T-helper 1 cell (primary cell): ENCODE results near the gene DRC3.

ENCODE experiments used
- DNase-seq, 5 donors: peaks; one replicate each; pipeline ENCODE4 v3.0.0-alpha.2; 2012 to 2020

Gene DRC3

DNA sequence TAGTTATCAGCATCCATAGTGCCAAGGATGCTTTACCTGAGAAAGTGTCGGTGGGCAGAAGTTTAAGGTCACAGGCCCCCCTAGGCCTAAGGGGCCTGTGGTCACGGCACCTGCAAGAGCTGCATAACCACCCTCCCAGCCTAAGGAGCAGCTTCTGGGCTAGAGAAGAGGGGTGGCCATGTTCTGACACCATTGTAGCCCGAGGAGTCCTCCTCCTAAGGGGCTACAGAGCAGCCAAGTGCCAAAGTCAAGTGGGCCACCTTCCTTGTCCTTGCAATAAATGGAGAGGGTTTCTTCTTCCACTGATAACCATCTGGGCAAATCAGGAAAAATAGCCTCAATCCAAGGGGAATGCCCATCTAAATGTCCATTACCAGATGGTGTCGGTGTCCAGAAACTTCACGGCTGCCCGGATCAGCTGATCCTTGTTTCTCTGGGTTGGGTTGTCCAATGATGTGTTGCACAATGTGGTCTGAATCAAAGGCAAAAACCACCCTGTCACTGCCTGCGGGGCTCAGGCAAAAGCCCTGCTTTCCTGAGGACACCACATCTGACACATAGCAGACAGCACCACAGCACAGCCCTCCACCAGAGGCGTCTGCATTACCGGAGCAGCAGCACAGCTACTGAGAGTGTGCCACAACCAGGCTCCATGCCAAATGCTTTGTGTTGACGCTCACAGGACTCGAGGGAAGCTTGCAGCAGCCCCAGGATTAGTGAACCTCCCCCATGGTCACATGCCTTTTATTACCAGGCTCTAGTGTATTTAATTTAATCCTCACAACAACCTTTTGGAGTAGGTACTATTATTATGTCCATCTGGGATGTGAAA, 53.5 kb downstream of the DRC3 start:
- DNase-seq: peak in 1 of 5 donors; percentile 21

DNA sequence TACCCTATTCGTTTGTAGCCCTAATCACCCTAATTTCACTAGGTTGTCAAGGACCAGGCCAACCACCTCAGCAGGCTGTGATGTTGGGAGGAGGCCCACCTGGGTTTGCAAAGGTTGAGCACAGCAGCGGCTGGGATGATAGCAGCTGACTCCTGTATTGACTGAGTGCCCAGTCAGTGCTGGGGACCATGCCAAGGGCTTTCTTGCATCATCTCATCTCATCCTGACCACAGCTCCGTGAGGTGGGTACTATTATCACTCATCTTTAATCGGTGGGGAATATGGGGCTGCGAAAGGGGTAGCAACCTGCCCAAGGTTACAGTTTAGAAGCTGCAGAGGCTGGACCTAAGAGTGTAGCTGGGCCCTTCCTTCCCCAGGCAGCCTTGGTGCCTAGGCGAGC, 54.6 kb downstream of the DRC3 start:
- DNase-seq: no peak

GRCh38 chr17:18028114-18028951, 55.7 kb downstream of the DRC3 start:
- no peak for DNase-seq

GRCh38 chr17:18028952-18029540, 56.4 kb downstream of the DRC3 start:
- no peak for DNase-seq

DNA sequence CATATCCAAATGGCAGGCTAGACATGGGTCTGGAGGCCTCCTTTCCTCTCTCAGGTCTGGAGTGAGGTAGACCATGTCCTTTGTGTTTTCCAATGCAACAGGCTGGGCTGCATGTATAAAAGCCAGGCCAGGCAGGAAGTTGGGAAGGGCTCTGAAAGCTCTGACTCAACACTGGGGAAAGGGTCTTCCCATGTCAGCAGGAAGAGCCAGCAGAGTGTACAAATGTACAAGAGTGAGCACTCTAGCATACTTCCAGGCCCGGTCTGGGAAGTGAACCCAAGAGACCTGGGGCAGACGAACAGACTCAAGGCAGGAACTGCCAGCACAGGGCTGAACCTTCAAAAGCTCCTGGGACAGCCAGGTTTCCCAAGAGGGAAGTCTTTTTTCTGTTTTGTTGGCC, 59.3 kb downstream of the DRC3 start:
- DNase-seq: no peak

- peak in 4 of 5 donors; percentile 21 to 79 (median 50) for DNase-seq
These were observed 60.9 kb downstream of the DRC3 start for GRCh38 chr17:18033442-18034099.

DNA sequence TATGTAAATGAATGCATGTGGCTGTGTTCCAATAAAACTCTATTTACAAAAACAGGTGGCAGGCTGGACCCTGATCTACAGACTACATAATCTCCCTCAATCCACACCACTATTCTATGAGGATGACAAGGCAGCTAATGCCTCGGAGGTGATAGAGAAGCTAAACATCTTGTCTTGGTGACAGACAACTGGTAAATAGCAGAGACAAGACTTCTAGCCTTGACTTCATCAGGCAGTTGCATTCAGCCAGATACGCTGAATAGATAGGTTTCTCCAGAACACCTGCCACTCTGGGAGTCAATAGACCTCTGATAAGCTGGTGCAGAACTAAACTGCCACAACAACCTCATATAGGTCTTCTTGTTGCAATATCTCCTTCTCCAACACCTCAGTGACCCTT, 63.0 kb downstream of the DRC3 start:
- no peak for DNase-seq

DNA sequence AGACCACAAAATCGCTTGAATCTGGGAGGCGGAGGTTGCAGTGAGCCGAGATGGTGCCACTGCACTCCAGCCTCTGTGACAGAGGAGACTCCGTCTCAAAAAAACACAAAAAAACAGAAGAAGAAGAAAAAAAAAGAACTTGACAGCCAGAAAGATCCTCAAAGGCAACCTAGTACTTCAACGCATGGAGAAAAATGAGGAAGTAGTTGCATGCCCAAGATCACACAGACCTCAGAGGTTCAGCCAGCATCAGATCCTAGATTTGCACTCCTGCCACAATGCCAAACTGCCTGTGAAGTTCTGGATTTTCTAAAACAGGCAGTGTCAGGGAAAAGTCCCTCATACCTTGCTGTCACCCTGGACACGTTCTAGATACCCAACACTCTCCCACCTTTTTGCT, 64.8 kb downstream of the DRC3 start:
- DNase-seq: no peak

GRCh38 chr17:18038149-18038850, 65.6 kb downstream of the DRC3 start:
- no peak for DNase-seq

DNA sequence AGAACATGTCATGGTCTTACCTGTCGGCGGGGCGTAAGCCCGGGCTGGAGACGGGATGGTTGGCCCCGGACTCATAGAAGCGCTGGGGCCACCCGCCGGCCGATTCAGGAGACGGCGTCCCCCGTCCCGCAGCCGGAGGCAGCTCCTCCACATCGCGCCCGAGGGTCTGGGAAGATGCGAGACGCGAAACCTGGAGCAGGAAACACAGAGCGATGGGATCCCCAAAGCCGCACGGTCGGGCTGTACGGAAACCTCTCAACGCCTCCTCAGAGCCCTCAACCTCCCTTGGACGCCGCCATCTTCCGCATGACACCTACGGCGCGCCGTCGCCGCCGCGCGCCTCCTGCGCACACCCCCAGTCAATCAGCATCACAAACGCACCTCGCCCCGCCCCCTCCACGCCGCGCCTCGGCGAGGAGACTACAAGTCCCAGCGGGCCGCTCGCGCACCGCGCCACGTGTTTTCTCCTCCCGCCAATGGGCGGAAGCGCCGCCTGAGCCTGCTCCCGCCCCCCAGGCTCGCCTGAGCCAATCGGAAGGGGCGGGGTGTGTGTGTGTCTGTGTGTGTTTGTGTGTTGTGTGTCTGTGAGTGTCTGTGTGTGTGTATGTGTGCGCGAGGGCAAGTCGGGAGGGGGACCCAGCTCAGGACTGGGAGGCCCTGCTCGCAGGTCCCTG, 66.3 kb downstream of the DRC3 start, which contains the start of the genes ATPAF2 and GID4:
Gene ATPAF2, minus strand, starts transcription at position 308 of the 674 bp plus-strand sequence. Its CDS starts 155 bp downstream, at position 153.
Gene GID4, plus strand, starts transcription at position 548 of the 674 bp plus-strand sequence. Its CDS starts 57 bp downstream, at position 605.
- DNase-seq: peak; percentile 99 to 100 (median 99)

- peak in 1 of 5 donors; percentile 30 for DNase-seq
These were observed 67.0 kb downstream of the DRC3 start for GRCh38 chr17:18039535-18040260.

DNA sequence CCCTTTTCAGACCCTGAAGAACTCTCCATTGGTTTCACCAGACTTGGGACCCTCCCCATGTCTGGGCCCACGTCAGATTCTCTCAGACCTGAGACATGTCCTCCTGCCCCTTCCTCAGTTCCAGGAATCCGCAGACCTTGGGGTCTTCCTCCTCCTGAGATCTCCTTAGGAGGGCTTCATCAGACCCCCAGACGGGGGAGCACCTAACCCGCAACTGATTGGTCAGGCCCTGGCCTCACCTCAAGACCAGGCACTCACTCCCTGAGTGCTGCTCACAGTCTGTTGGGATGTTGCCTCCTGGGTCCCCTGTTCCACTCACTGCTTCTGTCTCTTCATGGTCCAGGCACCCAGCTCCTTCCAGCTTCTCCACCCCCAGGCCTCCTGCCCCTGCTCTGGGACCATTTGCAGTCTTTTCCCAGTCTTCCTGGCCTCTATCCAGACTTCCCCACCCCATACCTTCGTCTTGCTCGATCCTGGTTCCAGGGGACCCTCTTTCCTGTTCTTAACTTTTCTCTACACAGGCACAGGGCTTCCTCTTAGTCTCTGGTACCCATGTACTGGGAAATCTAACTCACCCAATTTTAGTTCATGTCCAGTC, 67.7 kb downstream of the DRC3 start:
- no peak for DNase-seq

- no peak for DNase-seq
These were observed 69.1 kb downstream of the DRC3 start for GRCh38 chr17:18041776-18042175.

DNA sequence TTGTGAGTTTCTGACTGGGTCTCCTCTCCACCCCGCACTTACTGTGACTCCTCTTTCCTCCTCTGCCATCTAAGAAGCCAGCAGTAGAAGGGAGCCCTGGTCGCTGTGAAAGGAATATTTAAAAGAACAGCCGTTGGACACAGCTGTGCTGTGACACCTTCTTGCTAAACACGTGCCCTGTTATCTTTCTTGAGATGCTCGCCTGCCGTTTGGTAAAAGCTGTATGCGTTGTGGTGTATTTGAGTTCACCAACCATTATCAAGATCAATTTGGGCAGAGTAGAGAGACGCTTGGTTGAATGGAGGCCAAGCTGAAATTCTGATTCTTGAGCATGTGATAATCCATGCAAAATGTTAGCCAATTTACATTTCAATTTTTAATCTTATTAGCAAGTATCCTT, 70.3 kb downstream of the DRC3 start:
- DNase-seq: no peak

GRCh38 chr17:18043491-18043890, 70.8 kb downstream of the DRC3 start:
- no peak for DNase-seq

- no peak for DNase-seq
These were observed 71.9 kb downstream of the DRC3 start for GRCh38 chr17:18044609-18045008.

DNA sequence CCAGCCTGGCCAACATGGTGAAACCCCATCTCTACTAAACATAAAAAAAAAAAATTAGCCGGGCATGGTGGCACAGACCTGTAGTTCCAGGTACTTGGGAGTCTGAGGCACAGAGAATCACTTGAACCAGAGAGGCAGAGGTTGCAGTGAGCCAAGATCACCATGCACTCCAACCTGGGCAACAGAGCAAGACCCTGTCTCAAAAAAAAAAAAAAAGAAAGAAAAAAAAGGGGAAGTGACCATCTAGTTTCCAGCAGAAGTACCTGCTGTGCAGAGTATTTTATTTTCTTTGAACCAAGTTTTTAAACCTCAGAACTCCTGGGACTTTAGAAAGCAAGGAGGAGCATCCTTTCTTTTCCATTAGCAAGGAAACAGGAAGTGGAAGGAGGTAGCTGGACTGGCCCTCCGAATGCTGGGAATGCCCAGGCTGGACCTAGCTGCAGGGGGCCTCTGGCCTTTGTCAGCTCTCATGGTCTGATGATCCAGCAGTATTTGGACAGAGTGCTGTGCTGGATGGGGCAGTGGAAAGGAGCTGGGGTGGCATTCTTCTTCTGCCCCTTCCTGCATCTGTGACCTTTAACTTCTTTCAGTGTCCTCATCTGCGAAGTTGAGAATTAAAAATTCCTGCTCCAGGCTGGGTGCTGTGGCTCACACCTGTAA, 73.2 kb downstream of the DRC3 start:
- no peak for DNase-seq

GRCh38 chr17:18055597-18055996, 82.9 kb downstream of the DRC3 start:
- no peak for DNase-seq

DNA sequence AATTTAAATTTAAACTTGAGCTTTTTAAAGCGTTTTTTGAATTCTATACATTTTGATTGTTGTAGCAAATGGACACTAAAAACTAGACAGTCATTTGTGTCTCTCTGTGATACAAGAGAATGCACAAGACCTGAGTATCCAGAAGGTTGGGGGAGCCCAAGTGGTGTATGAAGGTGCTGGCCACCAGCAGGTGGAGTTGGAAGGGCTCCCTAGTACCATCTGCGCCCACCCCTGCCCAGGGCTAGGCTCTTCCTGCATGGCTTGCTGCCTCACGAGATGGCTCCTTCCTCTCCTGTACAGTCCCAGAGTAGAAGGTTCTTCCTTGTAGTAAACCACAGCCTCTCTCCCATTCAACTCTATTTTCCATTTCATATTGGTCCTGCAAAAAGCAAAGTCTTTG, 83.6 kb downstream of the DRC3 start:
- DNase-seq: no peak

DNA sequence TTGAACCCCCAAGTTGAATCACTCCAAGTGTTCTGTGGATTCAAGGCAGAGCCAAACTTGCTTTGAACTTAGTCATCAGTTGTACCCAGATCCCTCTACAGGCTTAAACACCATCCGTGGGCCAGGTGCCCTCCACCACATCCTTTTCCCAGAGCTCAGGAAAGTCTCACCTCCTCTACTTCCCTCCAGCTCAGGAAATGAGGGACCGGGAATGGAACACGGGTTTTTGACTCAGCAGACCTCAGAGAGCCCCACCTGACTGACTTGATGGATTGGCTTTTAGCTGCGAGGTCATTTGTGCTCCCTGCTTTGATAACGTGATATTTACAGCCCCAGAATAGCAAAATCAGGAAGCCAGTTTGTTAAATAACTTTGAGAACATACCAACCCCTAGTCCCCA, 86.6 kb downstream of the DRC3 start:
- DNase-seq: no peak
